ENCODE measurements around the gene ZBED4.
A peak's percentile ranks its signal among the peaks of the same experiment; 100 is the strongest.

ZBED4 gene

GRCh38 chr22:49922484-49922883 lies 68.8 kb downstream of the ZBED4 start:
- DNase-seq (ENCODE audit: low read depth): no peak

DNA sequence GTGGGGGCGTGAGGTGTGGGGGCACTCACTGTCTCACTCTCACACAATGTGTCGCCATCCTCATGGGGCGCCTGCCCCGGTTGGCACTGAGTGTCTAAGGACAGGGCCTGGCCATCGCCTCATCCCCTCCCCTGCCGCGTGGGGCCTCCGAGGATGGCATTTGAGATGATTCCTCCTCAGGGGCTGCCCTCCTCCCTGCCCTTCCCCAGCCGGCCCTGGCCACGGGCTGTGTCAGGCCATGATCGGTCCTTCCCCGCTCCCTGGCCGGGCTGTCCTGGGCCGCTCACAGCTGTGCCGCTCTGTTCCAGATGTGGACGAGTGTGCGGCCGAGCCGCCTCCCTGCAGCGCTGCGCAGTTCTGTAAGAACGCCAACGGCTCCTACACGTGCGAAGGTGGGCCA lies 69.3 kb downstream of the ZBED4 start:
- DNase-seq (ENCODE audit: low read depth): no peak

DNA sequence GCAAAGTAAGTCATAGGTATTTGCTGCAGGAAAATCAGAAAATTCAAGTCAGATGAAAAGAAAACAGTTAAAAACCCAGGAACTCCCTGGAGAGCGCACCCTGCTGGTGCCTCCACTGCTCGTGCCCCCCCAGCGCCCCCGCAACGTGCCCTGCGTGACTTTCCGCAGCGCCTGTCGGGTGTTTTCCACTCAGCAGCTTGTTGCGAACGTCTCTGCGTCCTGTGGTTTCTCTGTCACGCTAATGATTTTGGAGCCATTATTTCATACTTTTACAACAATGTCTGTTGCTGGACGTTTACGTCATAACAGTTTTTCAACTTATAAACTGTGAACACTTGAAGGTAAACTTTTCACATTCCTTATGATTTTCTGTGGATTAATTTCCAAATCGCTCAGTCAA lies 69.8 kb downstream of the ZBED4 start:
- DNase-seq (ENCODE audit: low read depth): no peak

DNA sequence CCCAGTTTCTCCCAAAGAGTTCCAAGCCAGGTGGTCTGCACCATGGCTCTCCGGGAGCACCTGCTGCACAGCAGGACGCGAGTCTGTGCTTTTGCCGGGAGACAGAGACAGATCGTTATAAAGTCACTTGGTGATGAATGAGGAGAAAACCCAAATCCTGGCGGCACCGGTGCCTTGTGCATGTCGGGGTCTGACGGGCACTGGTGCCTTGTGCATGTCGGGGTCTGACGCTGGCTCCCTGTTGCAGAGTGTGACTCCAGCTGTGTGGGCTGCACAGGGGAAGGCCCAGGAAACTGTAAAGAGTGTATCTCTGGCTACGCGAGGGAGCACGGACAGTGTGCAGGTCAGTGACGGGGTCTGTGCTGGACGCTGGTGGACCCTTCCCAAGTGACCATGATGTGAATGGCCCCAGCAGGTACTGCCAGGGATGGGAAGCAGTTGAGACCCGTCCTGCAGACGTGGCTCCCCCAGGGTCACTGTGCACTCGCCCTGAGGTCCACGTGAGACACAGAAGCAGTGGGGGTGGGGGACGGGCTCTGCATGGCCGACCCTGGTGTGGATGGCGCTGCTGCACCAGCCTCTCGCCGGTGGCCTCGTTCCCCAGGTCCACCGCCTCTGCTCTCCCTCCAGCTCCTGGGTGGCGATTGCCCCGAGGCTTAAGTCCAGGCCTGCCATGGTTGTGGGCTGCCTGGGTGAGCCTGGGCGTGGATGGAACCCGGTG lies 70.6 kb downstream of the ZBED4 start:
- no peak for DNase-seq (ENCODE audit: low read depth)

DNA sequence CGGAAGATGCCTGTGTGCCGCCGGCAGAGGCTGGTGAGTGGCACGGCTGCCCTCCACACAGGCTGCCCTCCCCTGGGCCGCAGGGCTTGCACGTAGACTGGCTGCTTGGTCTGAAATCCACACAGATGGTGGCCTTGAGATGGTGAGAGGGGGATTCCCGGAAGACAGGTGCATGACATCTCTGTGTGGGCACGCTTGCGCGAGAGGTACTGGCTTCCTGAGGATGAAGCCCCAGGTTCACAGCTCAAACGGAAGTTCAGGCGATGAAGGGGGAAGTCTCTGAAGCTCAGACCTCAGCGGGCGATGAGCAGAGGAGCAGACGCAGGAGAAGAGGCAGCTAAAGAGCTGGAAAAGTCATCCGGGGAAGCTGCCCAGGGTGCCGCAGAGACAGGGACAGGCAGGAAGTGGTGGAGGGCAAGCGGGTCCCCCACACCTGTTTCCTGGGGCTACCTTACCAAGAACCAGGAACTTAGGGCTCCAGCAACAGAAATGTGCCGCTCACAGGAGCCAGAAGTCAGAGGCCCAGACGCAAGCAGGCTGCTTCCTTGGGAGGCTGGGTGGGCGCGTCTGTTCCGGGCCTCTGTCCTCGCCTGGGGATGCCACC lies 72.0 kb downstream of the ZBED4 start:
- DNase-seq (ENCODE audit: low read depth): no peak

- no peak for DNase-seq (ENCODE audit: low read depth)
These were observed 73.3 kb downstream of the ZBED4 start for GRCh38 chr22:49926916-49927315.

- no peak for DNase-seq (ENCODE audit: low read depth)
These were observed 74.0 kb downstream of the ZBED4 start for GRCh38 chr22:49927483-49928184.

- DNase-seq (ENCODE audit: low read depth): no peak
These were observed 74.5 kb downstream of the ZBED4 start for GRCh38 chr22:49928185-49928495.

GRCh38 chr22:49928555-49929210 lies 75.0 kb downstream of the ZBED4 start:
- no peak for DNase-seq (ENCODE audit: low read depth)

DNA sequence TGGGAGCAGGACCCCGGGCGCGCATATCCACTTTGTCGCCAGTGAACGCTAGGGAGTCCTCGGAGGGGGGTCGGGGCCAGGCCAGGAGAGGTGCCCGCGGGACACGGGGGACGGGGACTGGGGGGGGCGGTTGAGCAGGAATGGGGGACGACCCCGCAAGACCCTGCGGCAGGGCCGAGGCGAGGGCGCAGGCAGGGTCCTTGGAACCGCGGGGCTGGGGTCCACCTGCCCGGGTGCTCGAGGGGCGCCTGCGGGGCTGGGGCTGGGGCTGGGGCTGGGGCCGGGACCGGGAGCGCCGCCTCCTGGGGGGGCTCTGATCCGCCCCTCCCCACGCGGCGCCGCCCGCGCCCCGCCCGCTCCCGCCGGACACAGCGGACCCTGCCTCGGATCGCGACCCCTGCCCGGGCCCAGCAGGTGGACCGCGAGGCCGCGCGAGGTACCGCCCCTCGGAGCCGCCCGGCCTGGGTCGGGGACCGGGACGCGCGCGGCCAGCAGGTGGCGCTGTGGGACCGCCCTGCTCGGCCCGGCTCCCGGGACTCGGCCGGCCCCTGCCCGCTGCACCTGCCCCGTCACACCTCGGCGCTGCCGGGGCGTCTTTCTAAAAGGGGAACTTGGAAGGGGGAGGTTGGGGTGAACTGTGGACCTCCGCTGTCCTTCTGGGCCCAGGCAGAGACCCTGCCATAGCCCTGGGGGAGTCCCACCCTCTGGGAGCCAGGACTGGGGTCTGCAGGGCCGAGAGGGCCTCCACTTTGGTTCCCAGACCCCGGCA lies 75.8 kb downstream of the ZBED4 start:
- no peak for DNase-seq (ENCODE audit: low read depth)

GRCh38 chr22:49929994-49930575 lies 76.4 kb downstream of the ZBED4 start:
- no peak for DNase-seq (ENCODE audit: low read depth)

- no peak for DNase-seq (ENCODE audit: low read depth)
These were observed 77.2 kb downstream of the ZBED4 start for GRCh38 chr22:49930596-49931412.

- DNase-seq (ENCODE audit: low read depth): no peak
These were observed 79.9 kb downstream of the ZBED4 start for GRCh38 chr22:49933236-49934159.

GRCh38 chr22:49934160-49934890 lies 80.7 kb downstream of the ZBED4 start:
- no peak for DNase-seq (ENCODE audit: low read depth)

DNA sequence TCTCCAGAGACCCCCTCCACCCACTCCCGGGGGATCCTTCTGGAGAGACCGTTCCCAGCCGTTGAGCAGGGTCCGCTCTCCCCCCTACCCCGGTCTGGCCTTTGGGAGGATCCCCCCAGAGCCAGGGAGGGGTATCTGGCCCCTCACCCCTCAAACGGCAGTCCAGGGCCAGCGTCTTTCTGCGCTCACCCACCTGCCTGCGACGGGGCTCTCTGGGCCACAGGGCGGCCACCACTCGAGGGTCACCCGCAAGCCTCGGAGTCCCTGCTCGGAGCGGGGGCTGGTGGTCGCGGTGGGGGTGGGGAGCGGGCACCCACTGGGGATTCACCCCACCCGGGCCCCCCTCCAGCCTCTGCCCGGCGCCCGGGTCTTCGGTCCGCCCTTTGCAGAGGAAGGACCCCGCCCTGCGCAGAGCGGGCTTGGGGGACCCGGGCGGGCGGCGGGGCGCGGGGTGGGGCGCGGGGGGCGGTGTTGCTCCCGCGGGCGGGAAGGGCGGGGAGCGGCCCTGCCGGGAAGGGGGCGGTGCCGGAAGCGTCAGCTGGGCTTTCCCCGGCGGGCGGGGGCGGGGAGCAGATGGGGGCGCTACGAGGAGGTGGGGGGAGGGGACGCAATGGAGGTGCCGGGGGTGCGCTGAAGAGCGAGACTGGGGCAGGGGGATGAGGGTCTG lies 81.4 kb downstream of the ZBED4 start:
- DNase-seq (ENCODE audit: low read depth): peak; percentile 42

DNA sequence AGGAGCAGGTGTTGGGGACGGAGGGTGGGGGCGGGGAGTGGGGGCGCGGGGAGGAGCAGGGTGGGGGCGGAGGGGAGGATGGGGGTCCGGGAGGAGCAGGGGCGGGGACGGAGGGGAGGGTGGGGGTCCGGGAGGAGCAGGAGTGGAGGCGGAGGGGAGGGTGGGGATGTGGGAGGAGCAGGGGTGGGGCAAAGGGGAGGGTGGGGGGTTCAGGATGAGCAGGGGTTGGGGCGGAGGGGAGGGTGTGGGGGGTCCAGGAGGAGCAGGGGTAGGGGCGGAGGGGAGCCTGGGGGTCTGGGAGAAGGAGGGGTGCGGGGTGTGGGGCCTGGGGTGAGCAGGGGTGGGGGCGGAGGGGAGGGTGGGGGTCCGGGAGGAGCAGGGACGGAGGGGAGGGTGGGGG lies 81.9 kb downstream of the ZBED4 start:
- no peak for DNase-seq (ENCODE audit: low read depth)

- DNase-seq (ENCODE audit: low read depth): peak; percentile 72
These were observed 82.7 kb downstream of the ZBED4 start for GRCh38 chr22:49936018-49936972.

Data from fibroblast of the conjunctiva (primary cell).